ENCODE results near the gene HCST.

The HCST gene

DNA sequence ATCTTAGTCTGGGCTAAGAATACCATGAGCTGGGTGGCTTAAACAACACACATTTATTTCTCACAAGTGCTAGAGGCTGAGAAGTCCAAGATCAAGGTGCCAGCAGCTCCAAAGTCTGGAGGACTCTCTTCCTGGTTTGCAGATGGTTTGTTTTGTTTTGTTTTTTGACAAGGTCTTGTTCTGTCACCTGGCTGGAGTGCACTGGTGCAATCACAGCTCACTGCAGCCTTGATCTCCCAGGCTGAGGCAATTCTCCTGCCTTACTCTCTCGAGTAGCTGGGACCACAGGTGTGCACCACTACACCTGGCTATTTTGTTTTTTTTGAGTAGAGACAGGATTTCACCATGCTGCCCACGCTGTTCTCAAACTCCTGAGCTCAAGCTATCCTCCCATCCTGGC is 18.4 kb upstream of the HCST start:
- TF ChIP-seq, protein P1, sequence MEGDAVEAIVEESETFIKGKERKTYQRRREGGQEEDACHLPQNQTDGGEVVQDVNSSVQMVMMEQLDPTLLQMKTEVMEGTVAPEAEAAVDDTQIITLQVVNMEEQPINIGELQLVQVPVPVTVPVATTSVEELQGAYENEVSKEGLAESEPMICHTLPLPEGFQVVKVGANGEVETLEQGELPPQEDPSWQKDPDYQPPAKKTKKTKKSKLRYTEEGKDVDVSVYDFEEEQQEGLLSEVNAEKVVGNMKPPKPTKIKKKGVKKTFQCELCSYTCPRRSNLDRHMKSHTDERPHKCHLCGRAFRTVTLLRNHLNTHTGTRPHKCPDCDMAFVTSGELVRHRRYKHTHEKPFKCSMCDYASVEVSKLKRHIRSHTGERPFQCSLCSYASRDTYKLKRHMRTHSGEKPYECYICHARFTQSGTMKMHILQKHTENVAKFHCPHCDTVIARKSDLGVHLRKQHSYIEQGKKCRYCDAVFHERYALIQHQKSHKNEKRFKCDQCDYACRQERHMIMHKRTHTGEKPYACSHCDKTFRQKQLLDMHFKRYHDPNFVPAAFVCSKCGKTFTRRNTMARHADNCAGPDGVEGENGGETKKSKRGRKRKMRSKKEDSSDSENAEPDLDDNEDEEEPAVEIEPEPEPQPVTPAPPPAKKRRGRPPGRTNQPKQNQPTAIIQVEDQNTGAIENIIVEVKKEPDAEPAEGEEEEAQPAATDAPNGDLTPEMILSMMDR (IDR thresholded peaks at IDR 0.05): no peak

DNA sequence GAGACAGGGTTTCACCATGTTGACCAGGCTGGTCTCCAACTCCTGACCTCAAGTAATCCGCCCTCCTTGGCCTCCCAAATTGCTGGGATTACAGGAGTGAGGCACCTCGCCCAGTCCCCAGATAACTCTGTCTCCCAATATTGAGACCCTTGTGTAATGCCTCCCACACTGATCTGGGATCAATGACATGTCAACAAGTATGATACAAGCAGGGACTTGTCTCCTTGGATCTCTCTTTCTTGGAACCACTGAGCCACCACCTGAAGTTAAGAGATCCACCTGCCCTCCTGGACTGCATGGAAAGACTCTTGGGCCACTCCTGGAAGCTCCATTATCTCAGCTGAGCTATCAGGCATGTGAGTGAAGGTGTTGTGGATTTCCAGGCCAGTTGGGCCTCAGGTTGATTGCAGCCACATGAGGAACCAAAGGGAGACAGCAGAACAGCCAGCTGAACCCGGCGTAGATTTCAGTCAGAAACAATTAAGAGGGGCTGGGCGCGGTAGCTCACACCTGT is 17.0 kb upstream of the HCST start:
- TF ChIP-seq, protein P1 (IDR thresholded peaks at IDR 0.05): no peak

DNA sequence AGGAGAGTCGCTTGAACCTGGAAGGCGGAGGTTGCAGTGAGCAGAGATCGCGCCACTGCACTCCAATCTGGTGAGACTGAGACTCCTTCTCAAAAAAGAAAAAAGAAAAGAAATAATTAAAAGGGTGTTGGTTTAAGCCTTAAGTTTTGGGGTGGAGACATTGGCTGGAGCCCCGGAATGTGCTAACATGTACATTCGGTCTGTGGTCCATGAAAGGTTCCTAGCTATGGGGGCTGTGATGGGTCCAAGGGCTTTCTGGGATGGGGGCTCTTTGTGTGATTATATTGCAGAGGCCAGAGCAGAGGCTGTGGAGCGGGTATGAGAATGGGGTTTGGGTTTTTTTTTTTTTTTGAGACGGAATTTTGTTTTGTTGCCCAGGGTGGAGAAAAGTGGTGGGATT is 16.4 kb upstream of the HCST start:
- TF ChIP-seq, protein P1 (IDR thresholded peaks at IDR 0.05): no peak

DNA sequence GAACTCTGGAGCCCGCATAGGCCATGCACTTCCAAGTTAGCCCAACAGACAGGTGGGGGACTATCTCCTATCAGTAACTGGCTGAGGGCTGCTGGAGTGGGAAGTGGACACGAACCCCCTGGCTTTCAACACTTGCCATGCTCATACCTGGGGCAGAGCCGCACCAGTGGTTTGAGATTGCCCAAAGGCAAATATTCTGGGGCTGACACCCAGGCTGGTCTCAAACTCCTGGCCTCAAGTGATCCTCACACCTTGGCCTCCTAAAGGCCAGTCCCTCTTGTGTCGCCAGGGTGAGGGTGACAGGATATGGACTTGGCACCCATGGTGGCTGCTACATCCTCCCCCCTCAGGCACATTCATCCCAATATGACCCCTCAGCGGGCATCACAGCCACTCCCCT is 15.1 kb upstream of the HCST start:
- TF ChIP-seq, protein P1 (IDR thresholded peaks at IDR 0.05): no peak

DNA sequence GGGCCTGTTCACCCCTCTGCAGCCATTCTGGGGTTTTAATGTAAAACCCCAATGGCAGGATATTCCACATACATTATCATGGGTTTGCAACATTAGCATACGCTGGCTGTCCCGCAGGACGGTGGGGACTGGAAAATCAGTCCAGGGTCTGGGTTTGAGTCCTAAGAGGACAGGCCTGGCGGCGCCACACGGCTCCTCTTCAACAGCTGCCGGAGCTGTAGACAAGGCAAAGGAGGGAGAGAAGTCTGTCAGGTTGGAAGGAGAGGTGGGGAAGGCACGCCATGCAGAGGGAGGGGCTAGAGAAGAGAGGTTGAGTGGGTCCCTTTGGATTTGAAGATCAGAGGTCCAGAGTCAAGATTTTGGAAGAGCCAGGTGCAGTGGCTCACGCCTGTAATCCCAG is 13.9 kb upstream of the HCST start:
- TF ChIP-seq, protein P1 (IDR thresholded peaks at IDR 0.05): no peak

DNA sequence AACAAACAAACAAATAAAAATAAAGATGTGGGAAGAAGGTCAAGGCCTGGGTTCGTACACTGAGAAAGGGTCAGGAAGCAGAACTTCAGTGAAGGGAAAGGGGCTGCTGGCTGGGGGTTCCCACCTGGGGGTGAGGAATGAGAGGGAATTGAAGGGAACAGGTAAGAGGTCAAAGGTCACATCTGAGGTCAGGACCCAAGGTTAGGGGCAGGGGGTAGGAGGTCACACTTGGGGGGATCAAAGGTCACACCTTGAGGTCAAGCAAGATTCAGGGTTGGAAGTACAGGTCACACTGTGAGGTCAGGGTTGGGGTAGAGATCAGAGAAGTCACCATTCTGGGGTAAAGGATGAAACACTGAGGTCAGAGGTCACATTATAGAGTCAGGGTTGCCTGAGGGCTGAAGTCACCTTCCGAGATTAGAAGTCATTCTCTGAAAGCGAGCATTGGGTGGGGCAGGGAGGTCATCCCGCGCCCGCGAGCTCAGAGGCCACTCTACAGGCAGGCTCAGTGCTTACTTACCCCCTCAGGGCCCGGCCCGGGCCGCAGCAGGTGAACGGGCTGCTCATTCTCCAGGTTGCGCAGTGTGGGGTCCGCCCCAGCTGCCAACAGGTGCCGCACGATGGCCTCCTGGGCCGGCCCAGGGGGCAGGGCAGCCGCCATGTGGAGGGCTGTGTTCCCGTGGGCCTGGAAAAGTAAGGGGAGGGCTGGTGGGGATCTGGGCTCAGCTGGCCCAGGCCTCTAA is 12.8 kb upstream of the HCST start:
- TF ChIP-seq, protein P1 (IDR thresholded peaks at IDR 0.05): no peak

DNA sequence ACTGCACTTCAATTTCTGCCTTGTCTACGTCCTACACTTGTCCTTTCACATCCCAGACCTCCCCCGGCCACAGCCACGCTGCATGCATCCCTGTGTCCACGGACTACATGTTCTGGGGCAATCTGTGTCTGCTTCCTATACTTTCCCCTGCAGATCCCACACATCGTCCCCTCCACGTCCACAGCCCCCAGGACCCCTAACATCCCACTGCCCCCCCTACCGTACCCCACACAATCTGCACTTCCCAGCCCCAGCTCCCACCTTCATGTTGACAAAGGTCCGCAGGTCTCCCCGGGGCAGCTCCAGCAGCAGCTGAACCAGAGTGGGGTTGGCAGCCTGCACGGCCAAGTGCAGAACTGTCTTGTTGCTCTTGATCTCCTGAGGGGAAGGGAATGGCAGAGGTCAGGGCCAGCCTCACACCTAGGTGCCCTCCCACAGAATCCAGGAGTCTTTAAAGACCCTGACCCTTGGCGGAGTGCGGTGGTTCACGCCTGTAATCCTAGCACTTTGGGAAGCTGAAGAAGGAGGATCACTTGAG is 12.1 kb upstream of the HCST start:
- TF ChIP-seq, protein P1 (IDR thresholded peaks at IDR 0.05): no peak

Measured in LNCAP (cell line).